BJ (cell line): ENCODE measurements around the gene FBXL7. TPM values are rescaled to one million over a fixed set of nuclear protein-coding genes. Genes with fewer than 3 reads are reported as not detected.

ENCODE experiments used
- CTCF ChIA-PET: fragments of 350-600 bp; formaldehyde crosslinking; extraction: SDS; loops from one replicate; lab custom pipeline; 2021; ENCODE audit warnings: antibody characterized with exemption, inconsistent platforms; lab: Yijun Ruan, JAX
- POLR2A ChIA-PET: fragments of 300-600 bp; sonication (Branson Sonifier 250); formaldehyde crosslinking; extraction: SDS; loops from one replicate; lab custom pipeline; 2021; ENCODE audit warnings: antibody characterized with exemption; lab: Charles Lee
- DNase-seq: peaks from one replicate; pipeline ENCODE4 v3.0.0-alpha.2; 2011; ENCODE audit warnings: low read depth
- H3K27me3 ChIP-seq: 2 replicates; pipeline ENCODE4 v1.6.0; 2011; ENCODE audit warnings: low read length; ENCODE audit not compliant: control insufficient read depth, insufficient read depth
- H3K36me3 ChIP-seq: 2 replicates; pipeline ENCODE4 v1.5.1; 2011; ENCODE audit warnings: low read length; ENCODE audit not compliant: control insufficient read depth, insufficient read depth
- H3K4me3 ChIP-seq: 2 replicates; pipeline ENCODE4 v1.5.1; 2011; ENCODE audit warnings: low read depth, mild to moderate bottlenecking, control low read depth, low read length
- CTCF ChIP-seq: IDR thresholded peaks from 2 replicates; pipeline ENCODE4 v1.5.1; 2011; ENCODE audit warnings: low read depth, mild to moderate bottlenecking, control low read depth, inconsistent platforms, low read length, moderate library complexity; ENCODE audit not compliant: insufficient read depth
- polyA plus RNA-seq: library from polyadenylated mRNA; depleted of rRNA; stranded (reverse); fragments of >200 nt; gene quantifications from 2 replicates; pipeline ENCODE4 v1.2.3, GENCODE V29; 2011

Gene FBXL7
- polyA plus RNA-seq, 1 experiment = 23.2 TPM

DNA sequence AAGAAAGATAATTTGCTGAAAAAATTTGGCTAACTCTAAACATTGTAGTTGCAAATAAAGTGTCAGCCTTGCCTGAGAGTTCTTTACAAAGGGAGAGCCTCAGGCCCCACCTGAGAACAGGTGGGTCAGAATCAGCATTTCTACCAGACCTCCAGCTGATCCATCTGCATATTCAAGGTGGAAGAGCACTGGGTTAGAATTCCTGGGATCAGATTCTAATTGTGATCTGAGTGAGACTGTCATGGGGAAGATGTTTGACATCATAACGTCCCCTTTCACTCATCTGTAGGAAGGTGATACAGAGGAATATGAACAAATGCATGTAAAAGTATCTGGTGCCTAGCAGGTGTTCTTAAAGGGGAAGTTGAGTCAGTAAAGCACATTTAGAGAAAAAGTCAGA lies 54.6 kb downstream of the FBXL7 start:
- ChIA-PET CTCF (no interaction called here), POLR2A (no interaction called here)
- no peak for DNase-seq
- H3K36me3 ChIP-seq = no peaks in the 10 kb centered on the region; the same call in 1 of the 2 replicates
- no peak overlapping the region for H3K4me3 ChIP-seq
- TF ChIP-seq CTCF = no peak
- H3K27me3 ChIP-seq = no peaks in the 10 kb centered on the region

- ChIA-PET CTCF (no interaction called here), POLR2A (no interaction called here)
- no peak overlapping the region for H3K4me3 ChIP-seq
- H3K27me3 ChIP-seq = no peaks in the 10 kb centered on the region
- no peaks in the 10 kb centered on the region; the same call in 1 of the 2 replicates for H3K36me3 ChIP-seq
- no peak for TF ChIP-seq CTCF
- no peak for DNase-seq
Observed at GRCh38 chr5:15555176-15555575, 55.2 kb downstream of the FBXL7 start.

DNA sequence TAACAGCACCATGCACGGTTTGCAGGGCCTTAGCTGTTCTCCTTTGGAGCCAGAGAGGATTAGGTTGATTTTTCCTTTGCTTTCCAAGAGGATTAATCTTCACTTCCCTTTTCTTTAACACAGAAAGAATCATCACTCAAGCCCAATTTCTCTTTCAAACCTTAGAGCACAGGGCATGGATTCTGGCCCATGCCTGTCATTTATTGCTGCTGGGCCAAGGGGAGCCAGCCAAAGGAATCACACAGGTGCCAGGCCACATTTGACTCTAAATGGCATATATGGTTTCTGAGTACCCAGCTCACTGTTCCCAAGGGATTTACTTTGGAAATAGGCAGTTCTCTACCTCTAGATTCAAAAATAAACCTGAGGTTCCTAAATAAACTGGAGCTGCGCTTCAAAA lies 58.3 kb downstream of the FBXL7 start:
- Histone ChIP-seq H3K36me3 (no peaks in the 10 kb centered on the region), H3K4me3 (no peak overlapping the region), H3K27me3 (no peaks in the 10 kb centered on the region)
- no peak for DNase-seq
- ChIA-PET POLR2A (no interaction called here), CTCF (no interaction called here)
- no peak for TF ChIP-seq CTCF

- ChIA-PET POLR2A (no interaction called here), CTCF (no interaction called here)
- TF ChIP-seq CTCF = no peak
- no peaks in the 10 kb centered on the region for H3K27me3 ChIP-seq
- DNase-seq = no peak
- H3K36me3 ChIP-seq = no peaks in the 10 kb centered on the region
- H3K4me3 ChIP-seq = no peak overlapping the region
Observed at GRCh38 chr5:15558681-15559080, 58.7 kb downstream of the FBXL7 start.

- no peak overlapping the region for H3K4me3 ChIP-seq
- no peak for TF ChIP-seq CTCF
- no peaks in the 10 kb centered on the region for H3K36me3 ChIP-seq
- no peaks in the 10 kb centered on the region for H3K27me3 ChIP-seq
- CTCF ChIA-PET = no interaction called here
- no peak for DNase-seq
- POLR2A ChIA-PET = no interaction called here
Observed at GRCh38 chr5:15560421-15560820, 60.4 kb downstream of the FBXL7 start.
